ENCODE results near the gene PEX12. TPM values are rescaled to one million over a fixed set of nuclear protein-coding genes. Genes with fewer than 3 reads are reported as not detected.

Gene PEX12
- total and polyA plus RNA-seq, 9 of the 15 experiments (the other 6 are each of a cell fraction or from before 2014, with no cell fraction given): 4.0 to 12.4 (median 6.4) TPM

GRCh38 chr17:35596530-35597233, 18.3 kb upstream of the PEX12 start:
- peaks cover 95% of the 10 kb centered on the region for H3K36me3 ChIP-seq (ENCODE audit: control insufficient read depth, insufficient read depth, low read length)
- no peaks in the 10 kb centered on the region for H3K27me3 ChIP-seq (ENCODE audit: control insufficient read depth in 2 of 2, insufficient read depth in 2 of 2, low read length in 2 of 2)
- H3K9me1 ChIP-seq (ENCODE audit: control insufficient read depth, insufficient read depth, low read length): no peaks in the 10 kb centered on the region
- H4K20me1 ChIP-seq (replicated peaks; ENCODE audit: control insufficient read depth, insufficient read depth, low read length): no peaks in the 10 kb centered on the region
- ATAC-seq (peak; percentile 42; the same call in 2 of the 3 replicates), FAIRE-seq (no peak), DNase-seq (ENCODE audit: extremely low read depth in 1 of 4, low spot score in 3 of 4) (no peak)
- H3K4me2 ChIP-seq (ENCODE audit: insufficient read depth, low read length): no peak overlapping the region
- H3K4me3 ChIP-seq: no peak overlapping the region
- H3K9ac ChIP-seq (ENCODE audit: insufficient read depth in 1 of 2, low read depth in 2 of 2, low read length in 2 of 2): no peak overlapping the region
- H3K9me3 ChIP-seq (replicated peaks; ENCODE audit: control insufficient read depth, insufficient read depth, low read depth, low read length): no peaks in the 10 kb centered on the region
- 97% methylated on average over 23 of the region's 54 CpGs for WGBS (ENCODE audit: insufficient coverage, low coverage, missing lambda C conversion rate)
- peaks cover 74% of the 10 kb centered on the region for H3K79me2 ChIP-seq (ENCODE audit: control insufficient read depth, insufficient read depth, low read length)
- BruUV-seq (replicated peaks): no TSS peak
- H2AFZ ChIP-seq (ENCODE audit: low read depth, low read length): no peak overlapping the region
- H3K27ac ChIP-seq (ENCODE audit: extremely low read depth, low read depth, low read length): no peak overlapping the region
- POLR2A ChIA-PET: interaction anchor here (0.8 to 5.0 kb wide), 5 partner anchors 11 to 31 kb away, joined by 3 to 30 read pairs (median 4); partner anchors contain the start of gene PEX12
- H3K4me1 ChIP-seq (replicated peaks in 1 of 2; ENCODE audit: control insufficient read depth in 2 of 2, insufficient read depth in 2 of 2, low read length in 2 of 2): peaks cover 0 to 7% of the 10 kb centered on the region in 2 experiments; a peak in 1 of 5 replicates
- intact Hi-C loops (cut with micrococcal nuclease) (no loop called here), in situ Hi-C loops (cut with MboI) (no loop called here)
- CTCF ChIA-PET (ENCODE audit: low intra/inter-chr PET ratio): interaction anchor here (0.7 kb wide), 1 partner anchor 38 kb away, joined by 3 read pairs; no protein-coding TSS in a partner anchor
- TF ChIP-seq ZFPM2 (CRISPR knock-in tag; IDR thresholded peaks at IDR 0.05): no peak
- peak; percentile 63; the same call in 1 of the 2 replicates for TF ChIP-seq ZBTB33 (CRISPR knock-in tag; IDR thresholded peaks at IDR 0.05)
- no peak for TF ChIP-seq ZNF274 (IDR thresholded peaks at IDR 0.05; ENCODE audit: borderline replicate concordance, low read depth, low read length)
- no peak for TF ChIP-seq ZNF277 (CRISPR knock-in tag; IDR thresholded peaks at IDR 0.05; ENCODE audit: borderline replicate concordance)
- no peak for TF ChIP-seq ETV6 (IDR thresholded peaks at IDR 0.05; ENCODE audit: borderline replicate concordance in 1 of 2, low read depth in 2 of 2, low read length in 1 of 2)
- no peak for TF ChIP-seq ETV6 (CRISPR knock-in tag; IDR thresholded peaks at IDR 0.05; ENCODE audit: borderline replicate concordance)
- TF ChIP-seq THRAP3 (IDR thresholded peaks at IDR 0.05; ENCODE audit: borderline replicate concordance): no peak
- TF ChIP-seq PCBP1 (IDR thresholded peaks at IDR 0.05; ENCODE audit: low read depth, low read length, poor library complexity, severe bottlenecking): no peak
- no peak for TF ChIP-seq XRCC3 (IDR thresholded peaks at IDR 0.05)
- TF ChIP-seq PTBP1 (IDR thresholded peaks at IDR 0.05; ENCODE audit: low read depth, low read length): no peak
- peak; percentile 73 for TF ChIP-seq RBFOX2 (IDR thresholded peaks at IDR 0.05; ENCODE audit: low read depth, low read length)
- no peak for TF ChIP-seq ZNF586 (CRISPR knock-in tag; conservative IDR thresholded peaks at IDR 0.05)
- no peak for TF ChIP-seq ZNF507 (tag; conservative IDR thresholded peaks at IDR 0.05)
- no peak for TF ChIP-seq FOSL1 (tag; conservative IDR thresholded peaks at IDR 0.05)
- TF ChIP-seq ZNF780A (CRISPR knock-in tag; IDR thresholded peaks at IDR 0.05): no peak
- no peak for TF ChIP-seq MED1 (CRISPR knock-in tag; IDR thresholded peaks at IDR 0.05; ENCODE audit: borderline replicate concordance)
- TF ChIP-seq ZNF121 (CRISPR knock-in tag; conservative IDR thresholded peaks at IDR 0.05): no peak
- TF ChIP-seq ZNF444 (CRISPR knock-in tag; IDR thresholded peaks at IDR 0.05): no peak
- TF ChIP-seq RBM22 (IDR thresholded peaks at IDR 0.05; ENCODE audit: low read depth, low read length, poor library complexity, severe bottlenecking): peak; percentile 20

Data from K562 (cell line).